MV-4-11 (cell line): ENCODE measurements around the gene NT5DC3.

ENCODE experiments used
- DNase-seq: peaks from one replicate; lab custom pipeline; 2025; lab: John Stamatoyannopoulos, UW

Gene NT5DC3

GRCh38 chr12:103748002-103748401 is 93.0 kb downstream of the NT5DC3 start:
- no peak for DNase-seq

GRCh38 chr12:103745962-103746361 is 95.1 kb downstream of the NT5DC3 start:
- DNase-seq, result no peak

DNA sequence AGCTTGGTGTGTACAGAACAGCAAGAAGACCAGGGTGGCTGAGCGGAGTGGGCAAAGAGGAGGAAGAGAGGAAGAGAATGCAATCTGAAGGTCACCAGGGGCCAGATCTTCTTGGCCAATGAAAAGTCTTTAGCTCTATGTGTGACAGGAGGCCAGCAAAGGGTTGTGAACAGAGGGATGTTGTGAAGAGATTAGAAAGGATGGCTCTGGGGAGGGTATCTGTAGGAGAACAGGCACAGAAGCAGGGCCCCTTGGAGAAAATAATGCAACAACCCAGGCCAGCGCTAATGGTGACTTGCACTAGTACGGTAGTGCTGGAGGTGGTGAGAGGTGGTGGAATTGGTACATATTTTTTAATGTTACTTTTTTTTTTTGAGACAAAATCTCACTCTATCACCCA is 97.2 kb downstream of the NT5DC3 start:
- no peak for DNase-seq

- DNase-seq, result no peak
Observed at GRCh38 chr12:103742349-103742932, 98.6 kb downstream of the NT5DC3 start.

DNA sequence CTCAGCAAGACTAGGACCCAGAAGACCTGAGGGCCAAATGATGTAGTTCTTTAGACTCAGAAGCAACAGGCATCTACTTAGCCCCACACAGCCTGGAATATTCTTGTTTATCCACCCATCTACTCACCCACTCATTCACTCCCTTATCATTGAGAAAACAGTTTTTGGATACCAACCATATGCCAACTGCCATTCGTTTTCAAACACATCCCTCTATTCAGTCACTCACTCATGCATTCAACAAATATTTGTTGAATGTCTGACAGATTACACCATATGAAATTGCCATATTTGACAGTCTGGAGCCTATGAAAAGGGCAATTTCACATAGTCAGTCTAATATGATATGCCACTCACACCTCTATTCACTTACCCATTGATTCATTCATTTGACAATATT is 103.2 kb downstream of the NT5DC3 start:
- DNase-seq, result no peak

DNA sequence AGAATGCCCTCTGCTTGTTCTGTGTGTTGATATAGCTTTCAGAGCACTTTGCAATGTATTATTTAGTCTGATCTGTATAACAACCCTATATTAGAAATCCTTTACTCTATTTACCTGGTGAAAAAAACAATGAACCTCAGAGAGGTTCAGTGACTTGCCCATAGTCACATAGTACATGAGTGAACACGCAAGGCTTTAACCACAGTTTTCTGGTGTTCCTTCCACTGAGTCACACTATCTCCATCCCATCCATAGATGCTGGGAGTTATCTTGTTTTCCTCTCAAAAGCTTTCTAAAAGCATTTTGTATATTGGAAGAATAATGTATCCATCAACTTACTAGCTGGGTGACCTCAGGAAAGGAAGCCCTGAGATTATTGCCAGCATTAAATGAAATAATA is 104.5 kb downstream of the NT5DC3 start:
- no peak for DNase-seq

- no peak for DNase-seq
Observed at GRCh38 chr12:103735291-103735690, 105.7 kb downstream of the NT5DC3 start.

DNA sequence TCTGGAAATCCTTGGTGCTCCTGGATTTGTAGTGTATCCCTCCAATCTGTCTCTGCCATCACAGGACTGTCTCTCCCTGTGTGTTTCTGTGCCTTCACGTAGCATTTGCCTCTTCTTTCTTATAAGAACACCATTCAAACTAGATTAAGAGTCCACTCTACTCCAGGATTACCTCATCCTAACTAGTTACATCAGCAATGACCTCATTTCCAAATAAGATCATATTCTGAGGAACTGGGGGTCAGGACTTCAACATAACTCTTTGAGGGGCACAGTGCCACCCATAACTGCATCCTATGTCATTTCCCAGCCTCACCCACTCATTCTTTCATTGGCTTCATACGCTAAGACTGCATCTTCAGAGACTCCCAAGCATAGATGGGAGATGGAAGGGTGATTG is 106.2 kb downstream of the NT5DC3 start:
- DNase-seq, result no peak

DNA sequence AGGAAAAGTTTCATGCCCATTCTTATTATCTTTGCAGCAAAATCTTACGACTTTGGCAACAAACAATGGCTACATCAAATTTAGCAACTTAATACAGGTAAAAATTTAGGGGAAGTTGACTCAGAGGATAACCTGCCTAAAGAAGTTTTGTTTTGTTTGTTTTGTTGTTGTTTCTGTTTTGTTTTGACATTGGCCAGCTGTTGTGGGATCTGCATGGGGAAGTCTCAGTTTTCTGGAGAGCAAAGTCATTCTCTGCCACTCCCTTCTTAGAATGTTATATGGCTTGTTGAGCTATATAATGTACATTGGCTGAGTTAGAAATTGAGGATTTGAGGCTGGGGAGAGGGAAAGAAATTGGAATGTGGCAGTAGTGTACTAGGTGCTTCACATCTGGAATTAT is 109.5 kb downstream of the NT5DC3 start:
- no peak for DNase-seq

DNA sequence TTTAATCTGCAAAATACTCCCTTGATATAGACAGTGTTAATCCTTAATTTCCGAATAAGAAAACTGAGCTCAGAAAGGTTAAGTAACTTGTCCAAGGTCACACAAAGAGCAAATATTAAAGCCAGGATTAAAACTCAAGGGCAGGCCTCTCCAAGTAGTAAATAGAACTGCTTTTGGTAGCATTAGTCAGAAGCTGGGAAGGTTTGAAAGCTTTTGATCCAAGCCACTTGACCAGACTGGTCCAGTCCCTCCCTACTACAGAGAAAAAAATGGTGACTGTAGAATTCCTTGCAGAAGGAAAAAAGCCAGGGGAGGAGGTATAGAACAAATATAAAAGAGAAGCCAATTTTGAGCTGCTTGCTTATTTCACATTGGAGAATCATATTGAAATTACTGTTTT is 111.5 kb downstream of the NT5DC3 start:
- no peak for DNase-seq

DNA sequence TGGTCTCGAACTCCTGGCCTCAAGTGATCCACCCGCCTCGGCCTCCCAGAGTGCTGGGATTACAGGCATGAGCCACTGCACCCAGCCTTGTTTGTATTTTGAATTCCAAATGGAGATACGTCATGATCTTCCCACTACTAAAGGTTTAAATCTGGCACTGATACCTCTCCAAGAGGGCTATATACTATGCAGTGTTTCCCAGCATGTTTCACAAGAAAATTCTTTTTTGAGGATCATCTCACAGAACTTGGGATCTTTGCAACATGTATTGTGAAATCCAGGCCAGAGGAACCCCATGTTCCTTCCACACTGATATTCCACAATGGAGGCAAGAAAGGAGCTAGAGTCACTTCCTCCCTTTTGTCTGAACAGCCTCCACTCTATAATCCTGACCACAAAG is 112.7 kb downstream of the NT5DC3 start:
- peak; percentile 8 for DNase-seq

- peak; percentile 44 for DNase-seq
Observed at GRCh38 chr12:103727638-103728037, 113.4 kb downstream of the NT5DC3 start.

- no peak for DNase-seq
Observed at GRCh38 chr12:103725398-103725797, 115.6 kb downstream of the NT5DC3 start.
